H1 (cell line): ENCODE data around the gene COPS6. TPM values are rescaled to one million over a fixed set of nuclear protein-coding genes. Genes with fewer than 3 reads are reported as not detected.

Source experiments
- CTCF ChIA-PET: fragments of 300-600 bp; sonication (Branson Sonifier 250); formaldehyde crosslinking; loops from one replicate; lab custom pipeline; 2021; ENCODE audit not compliant: partially characterized antibody; lab: Charles Lee
- POLR2A ChIA-PET: fragments of 300-600 bp; sonication (Branson Sonifier 250); formaldehyde crosslinking; loops from one replicate; lab custom pipeline; 2021; ENCODE audit warnings: inconsistent platforms; ENCODE audit not compliant: partially characterized antibody; lab: Charles Lee
- DNase-seq, 2 experiments: peaks; one replicate each; pipeline versions ENCODE4 v3.0.0 to v3.0.0-alpha.2; 2010 to 2022; ENCODE audit warnings: low spot score in 2 of 2, low read depth in 1 of 2, mixed read lengths in 1 of 2
- FAIRE-seq: peaks from 2 replicates; lab custom pipeline; 2011; peaks lifted over from hg19 to GRCh38; lab: Jason Lieb, UNC
- H2AFZ ChIP-seq: 2 replicates; pipeline ENCODE4 v1.8.1; 2012; ENCODE audit warnings: low read length, inconsistent platforms
- H2AK5ac ChIP-seq: 2 replicates; pipeline ENCODE4 v1.6.1; 2013; ENCODE audit warnings: low read depth, low read length
- H2BK120ac ChIP-seq: replicated peaks from 2 replicates; pipeline ENCODE3; 2013; ENCODE audit warnings: low read depth, low read length, inconsistent platforms
- H2BK12ac ChIP-seq: 2 replicates; pipeline ENCODE4 v1.6.1; 2013; ENCODE audit warnings: low read depth, low read length
- H2BK15ac ChIP-seq: 2 replicates; pipeline ENCODE4 v1.6.1; 2013; ENCODE audit warnings: low read length
- H2BK20ac ChIP-seq: 2 replicates; pipeline ENCODE4 v1.6.1; 2013; ENCODE audit warnings: low read length
- H2BK5ac ChIP-seq: 2 replicates; pipeline ENCODE4 v1.6.1; 2013; ENCODE audit warnings: low read depth, low read length
- H3K14ac ChIP-seq: 2 replicates; pipeline ENCODE4 v1.6.1; 2013; ENCODE audit warnings: inconsistent platforms; ENCODE audit not compliant: insufficient read length
- H3K18ac ChIP-seq: 2 replicates; pipeline ENCODE4 v1.6.1; 2013; ENCODE audit warnings: low read length; ENCODE audit errors: extremely low read depth
- H3K23ac ChIP-seq: 2 replicates; pipeline ENCODE4 v1.6.1; 2013; ENCODE audit warnings: inconsistent platforms; ENCODE audit not compliant: insufficient read length
- H3K23me2 ChIP-seq: 2 replicates; pipeline ENCODE4 v1.6.1; 2013; ENCODE audit warnings: low read depth, low read length
- H3K27ac ChIP-seq: 2 replicates; pipeline ENCODE4 v1.6.1; 2011; ENCODE audit warnings: low read depth, low read length, inconsistent platforms
- H3K27me3 ChIP-seq, 4 experiments: replicated peaks in 1 of 4; 1 replicate in 1 of 4; 2 replicates in 3 of 4; pipeline versions ENCODE4 v1.6.1 to v1.8.1; 2011 to 2013; ENCODE audit warnings: low read length in 3 of 4, mild to moderate bottlenecking in 3 of 4, inconsistent platforms in 2 of 4, mixed read lengths in 2 of 4, moderate library complexity in 1 of 4; ENCODE audit not compliant: control insufficient read depth in 3 of 4, insufficient read depth in 3 of 4; ENCODE audit errors: extremely low read depth in 1 of 4
- H3K36me3 ChIP-seq, 4 experiments: 2 replicates each; pipeline versions ENCODE4 v1.6.1 to v1.8.1; 2011 to 2013; ENCODE audit warnings: mild to moderate bottlenecking in 4 of 4, low read length in 3 of 4, moderate library complexity in 2 of 4, control low read depth in 1 of 4, inconsistent platforms in 1 of 4; ENCODE audit not compliant: insufficient read depth in 4 of 4, control insufficient read depth in 2 of 4
- H3K4ac ChIP-seq: replicated peaks from 2 replicates; pipeline ENCODE3; 2013; ENCODE audit warnings: low read length, low read depth, mixed read lengths, inconsistent platforms; ENCODE audit not compliant: insufficient read length
- H3K4me1 ChIP-seq, 4 experiments: replicated peaks in 1 of 4; 1 replicate in 1 of 4; 2 replicates in 3 of 4; pipeline versions ENCODE4 v1.6.1 to v1.8.1; 2011 to 2013; ENCODE audit warnings: low read length in 3 of 4, inconsistent platforms in 2 of 4, mixed read lengths in 1 of 4; ENCODE audit not compliant: insufficient read depth in 4 of 4, control insufficient read depth in 3 of 4
- H3K4me2 ChIP-seq, 2 experiments: 2 replicates each; pipeline versions ENCODE4 v1.6.1 to v1.8.1; 2011 to 2013; ENCODE audit warnings: low read depth in 2 of 2, low read length in 2 of 2, control low read depth in 1 of 2, inconsistent platforms in 1 of 2, mild to moderate bottlenecking in 1 of 2; ENCODE audit not compliant: insufficient read depth in 1 of 2
- H3K4me3 ChIP-seq, 4 experiments: fragments of 200-600, 300-600 bp in 1 of 4; sonication (generic), shearing (Covaris generic), sonication (Bioruptor Twin) in 1 of 4; 2 replicates each; pipeline versions ENCODE4 v1.5.1 to v1.8.1; 2011 to 2016; ENCODE audit warnings: low read length in 4 of 4, low read depth in 3 of 4, control low read depth in 2 of 4, inconsistent platforms in 2 of 4, mild to moderate bottlenecking in 2 of 4, mixed read lengths in 1 of 4, moderate library complexity in 1 of 4; ENCODE audit not compliant: insufficient read depth in 2 of 4; ENCODE audit errors: extremely low read depth in 1 of 4
- H3K56ac ChIP-seq: replicated peaks from 2 replicates; pipeline ENCODE3; 2013; ENCODE audit warnings: low read depth, mild to moderate bottlenecking, mixed read lengths, low read length, inconsistent platforms; ENCODE audit not compliant: insufficient read length
- H3K79me1 ChIP-seq: 2 replicates; pipeline ENCODE4 v1.6.1; 2013; ENCODE audit warnings: low read depth, low read length, control low read depth
- H3K79me2 ChIP-seq, 2 experiments: 2 replicates each; pipeline versions ENCODE4 v1.6.1 to v1.8.1; 2012 to 2013; ENCODE audit warnings: low read length in 2 of 2, mild to moderate bottlenecking in 2 of 2, inconsistent platforms in 1 of 2; ENCODE audit not compliant: insufficient read depth in 2 of 2, control insufficient read depth in 1 of 2
- H3K9ac ChIP-seq, 4 experiments: replicated peaks in 1 of 4; 1 replicate in 1 of 4; 2 replicates in 3 of 4; pipeline versions ENCODE4 v1.6.1 to v1.8.1; 2011 to 2013; ENCODE audit warnings: low read depth in 3 of 4, low read length in 3 of 4, control low read depth in 2 of 4, mild to moderate bottlenecking in 2 of 4, moderate library complexity in 2 of 4, inconsistent platforms in 1 of 4; ENCODE audit errors: extremely low read depth in 1 of 4
- H3K9me3 ChIP-seq, 2 experiments: 2 replicates each; pipeline versions ENCODE4 v1.6.1 to v1.8.1; 2012 to 2013; ENCODE audit warnings: mild to moderate bottlenecking in 2 of 2, moderate library complexity in 2 of 2, control low read depth in 1 of 2, inconsistent platforms in 1 of 2, low read depth in 1 of 2, low read length in 1 of 2, mixed read lengths in 1 of 2; ENCODE audit not compliant: insufficient read depth in 2 of 2
- H4K20me1 ChIP-seq, 2 experiments: replicated peaks in 1 of 2; 2 replicates each; pipeline versions ENCODE3 to v1.8.1; 2011 to 2013; ENCODE audit warnings: inconsistent platforms in 2 of 2, low read length in 2 of 2, mild to moderate bottlenecking in 1 of 2; ENCODE audit not compliant: insufficient read depth in 2 of 2, control insufficient read depth in 1 of 2
- H4K5ac ChIP-seq: 2 replicates; pipeline ENCODE4 v1.6.1; 2013; ENCODE audit warnings: low read length, low read depth, mixed read lengths, inconsistent platforms; ENCODE audit not compliant: insufficient read length
- H4K8ac ChIP-seq: 2 replicates; pipeline ENCODE4 v1.8.0; 2013; ENCODE audit warnings: mild to moderate bottlenecking, moderate library complexity, low read length, inconsistent platforms; ENCODE audit not compliant: insufficient read depth; ENCODE audit errors: extremely low read depth
- H4K91ac ChIP-seq: replicated peaks from 2 replicates; pipeline ENCODE3; 2013; ENCODE audit warnings: low read length, mixed read lengths, inconsistent platforms; ENCODE audit not compliant: insufficient read length
- CHD2 ChIP-seq: IDR thresholded peaks from 2 replicates; pipeline ENCODE4 v1.6.1; 2012; ENCODE audit warnings: low read length, improper control_type of control experiment
- POLR2A ChIP-seq, 2 experiments: IDR thresholded peaks; 1 replicate in 1 of 2; 2 replicates in 1 of 2; pipeline ENCODE4 v1.6.1; 2011; ENCODE audit warnings: low read depth in 2 of 2, low read length in 2 of 2, mild to moderate bottlenecking in 2 of 2; ENCODE audit errors: control extremely low read depth in 1 of 2
- POLR2AphosphoS5 ChIP-seq: IDR thresholded peaks from 2 replicates; pipeline ENCODE4 v1.6.1; 2011; ENCODE audit warnings: low read depth, low read length
- RBBP5 ChIP-seq: IDR thresholded peaks from 2 replicates; pipeline ENCODE4 v1.7.1; 2012; ENCODE audit warnings: low read depth, mild to moderate bottlenecking, inconsistent platforms, low read length, moderate library complexity, borderline replicate concordance
- TAF7 ChIP-seq: optimal IDR thresholded peaks from 2 replicates; pipeline ENCODE3; 2011; ENCODE audit warnings: low read depth, mild to moderate bottlenecking, inconsistent platforms, low read length, moderate library complexity, borderline replicate concordance
- USF2 ChIP-seq: IDR thresholded peaks from 2 replicates; pipeline ENCODE4 v1.6.1; 2011; ENCODE audit warnings: low read length, improper control_type of control experiment
- WGBS, 2 experiments: shearing (Covaris generic) in 1 of 2; methylation state at CpG; one replicate each; pipeline versions ENCODE4 v1.1.6 to v1.1.7; 2013 to 2015; ENCODE audit warnings: low lambda C conversion rate in 2 of 2, mixed read lengths in 2 of 2, inconsistent platforms in 1 of 2, low coverage in 1 of 2, missing lambda C conversion rate in 1 of 2; ENCODE audit not compliant: insufficient replicate concordance in 2 of 2, insufficient coverage in 1 of 2, insufficient read length in 1 of 2; ENCODE audit errors: extremely low coverage in 1 of 2, missing lambda C conversion rate in 1 of 2; 5-methylcytosine and 5-hydroxymethylcytosine counted together
- polyA plus RNA-seq, 7 experiments: library from polyadenylated mRNA; depleted of rRNA in 3 of 7; stranded (reverse) in 5 of 7; unstranded in 2 of 7; fragments of >200 nt in 5 of 7; fragments of 200-250 nt in 2 of 7; gene quantifications; 1 replicate in 5 of 7; 2 replicates in 1 of 7; 4 replicates in 1 of 7; pipeline versions ENCODE4 v1.2.1 to v1.2.3, GENCODE V29; 2011 to 2013; ENCODE audit warnings: missing spikeins in 2 of 7, mixed read lengths in 2 of 7
- total RNA-seq: library from RNA; stranded (reverse); fragmentation: NEBNext Ultra II Directional; extraction: Animal tissue kit (Norgen Biotek cat#: 25700); gene quantifications from 2 replicates; pipeline ENCODE4 v1.2.1, GENCODE V29; 2021

COPS6 gene
- total and polyA plus RNA-seq, 2 of the 8 experiments (the other 6 are each of a cell fraction or from before 2014, with no cell fraction given): 127 to 225 TPM

GRCh38 chr7:100095289-100095688, 6.5 kb downstream of the COPS6 start:
- Histone ChIP-seq H2AK5ac (no peak overlapping the region), H3K9ac (no peak overlapping the region; a peak in 1 of 7 replicates), H4K91ac (no peak overlapping the region), H3K27me3 (no peaks in the 10 kb centered on the region), H4K5ac (no peak overlapping the region), H3K4me1 (peaks cover 0 to 8% (median 3%) of the 10 kb centered on the region in 4 experiments; a peak in 3 of 7 replicates), H2BK5ac (no peak overlapping the region), H2AFZ (no peak overlapping the region), H4K8ac (no peak overlapping the region), H3K23ac (no peak overlapping the region), H3K36me3 (peaks cover 84 to 95% (median 88%) of the 10 kb centered on the region in 4 experiments), H3K79me1 (peaks cover 17% of the 10 kb centered on the region), H3K4me3 (no peak overlapping the region), H2BK15ac (no peak overlapping the region), H3K18ac (no peak overlapping the region), H3K23me2 (no peaks in the 10 kb centered on the region; the same call in 1 of the 2 replicates), H3K56ac (no peak overlapping the region), H3K4ac (no peak overlapping the region), H3K4me2 (no peak overlapping the region), H2BK120ac (no peak overlapping the region), H2BK12ac (no peak overlapping the region), H3K9me3 (no peaks in the 10 kb centered on the region), H4K20me1 (peaks cover 26 to 41% of the 10 kb centered on the region in 2 experiments), H3K27ac (no peak overlapping the region), H3K79me2 (peaks cover 9 to 41% of the 10 kb centered on the region in 2 experiments), H3K14ac (no peak overlapping the region), H2BK20ac (no peak overlapping the region)
- ChIA-PET CTCF (interaction anchor here (1.5 kb wide), 2 partner anchors 8 to 38 kb away, joined by 3 to 6 read pairs; no protein-coding TSS in a partner anchor), POLR2A (interaction anchor here (0.6 to 19.5 kb wide), 24 partner anchors 11 to 674 kb away, joined by 3 to 722 read pairs (median 4); partner anchors contain the start of genes AP4M1, CNPY4, COPS6 and LAMTOR4)
- TF ChIP-seq TAF7: peak; percentile 24
- TF ChIP-seq USF2: no peak
- TF ChIP-seq POLR2AphosphoS5: peak; percentile 86
- TF ChIP-seq RBBP5: no peak
- TF ChIP-seq CHD2: 0 out of 2 replicates have a peak, but pooled peaks have one; percentile 19
- TF ChIP-seq POLR2A (IDR thresholded peaks at IDR 0.05; ENCODE audit: control extremely low read depth in 1 of 2, low read depth in 2 of 2, low read length in 2 of 2): peak; percentile 76 to 85
- 86% methylated on average over 9 of the region's 9 CpGs; no CpG with 5 or more reads in 1 of the 2 experiments for WGBS, 2 experiments
- FAIRE-seq: no peak
- no peak for DNase-seq
